HepG2 (cell line): Measurements from ENCODE around the gene ZNF345. TPM values are rescaled to one million over a fixed set of nuclear protein-coding genes. Genes with fewer than 3 reads are reported as not detected.

ENCODE experiments used
- ATAC-seq: fragments of 200-7000 bp; cut with Tn5 transposase; 3 replicates; pipeline ENCODE4 v1.9.1; 2020; ENCODE audit warnings: mild to moderate bottlenecking, moderate library complexity
- BruUV-seq: library from RNA; stranded (reverse); fragments of 400-500 nt; replicated peaks from 2 replicates; lab custom pipeline; 2021; lab: Mats Ljungman, UMichigan
- CTCF ChIA-PET: fragments of 300-600 bp; formaldehyde crosslinking; extraction: SDS; loops from one replicate; lab custom pipeline; 2021; ENCODE audit warnings: low total read pairs, inconsistent platforms, low intra/inter-chr PET ratio; lab: Yijun Ruan, JAX
- POLR2A ChIA-PET: fragments of 350-600 bp; sonication (Branson Sonifier 250); formaldehyde crosslinking; loops from one replicate; lab custom pipeline; 2020; ENCODE audit warnings: antibody characterized with exemption, inconsistent platforms; lab: Yijun Ruan, JAX
- DNase-seq: peaks from one replicate; pipeline ENCODE4 v3.0.0-alpha.2; 2015; ENCODE audit warnings: low spot score
- FAIRE-seq: peaks from 3 replicates; lab custom pipeline; 2011; peaks lifted over from hg19 to GRCh38; lab: Jason Lieb, UNC
- H2AFZ ChIP-seq: one replicate; pipeline ENCODE4 v1.6.1; 2011; ENCODE audit warnings: low read length, inconsistent platforms
- H3K27ac ChIP-seq: fragments of 300-600 bp; 3 replicates; pipeline ENCODE4 v1.8.0; 2011; ENCODE audit warnings: mixed run types, mild to moderate bottlenecking, mixed read lengths, low read length, inconsistent platforms; ENCODE audit not compliant: insufficient read depth; ENCODE audit errors: extremely low read length
- H3K27me3 ChIP-seq, 2 experiments: fragments of 200-600 bp in 1 of 2; 2 replicates in 1 of 2; 3 replicates in 1 of 2; pipeline versions ENCODE4 v1.6.0 to v1.8.0; 2011; ENCODE audit warnings: low read length in 2 of 2, mild to moderate bottlenecking in 2 of 2, moderate library complexity in 2 of 2, inconsistent platforms in 1 of 2; ENCODE audit not compliant: insufficient read depth in 2 of 2, control insufficient read depth in 1 of 2
- H3K36me3 ChIP-seq, 2 experiments: fragments of 200-600 bp in 1 of 2; replicated peaks in 1 of 2; 2 replicates in 1 of 2; 3 replicates in 1 of 2; pipeline versions ENCODE4 v1.5.1 to v1.8.0; 2011; ENCODE audit warnings: low read length in 2 of 2, inconsistent platforms in 1 of 2; ENCODE audit not compliant: insufficient read depth in 2 of 2, control insufficient read depth in 1 of 2
- H3K4me1 ChIP-seq: 2 replicates; pipeline ENCODE4 v1.5.1; 2012; ENCODE audit warnings: low read length, inconsistent platforms; ENCODE audit not compliant: insufficient read depth
- H3K4me2 ChIP-seq: 2 replicates; pipeline ENCODE4 v1.6.0; 2011; ENCODE audit warnings: low read depth, low read length, inconsistent platforms
- H3K4me3 ChIP-seq, 3 experiments: fragments of 200-600 bp in 1 of 3; sonication (generic), shearing (Covaris generic) in 1 of 3; replicated peaks in 1 of 3; 2 replicates each; pipeline ENCODE4 v1.5.1; 2011 to 2016; ENCODE audit warnings: low read length in 3 of 3, inconsistent platforms in 2 of 3, low read depth in 2 of 3, mild to moderate bottlenecking in 2 of 3, control low read depth in 1 of 3, mixed read lengths in 1 of 3; ENCODE audit not compliant: insufficient read depth in 1 of 3
- H3K79me2 ChIP-seq: one replicate; pipeline ENCODE4 v1.6.1; 2011; ENCODE audit warnings: low read length, inconsistent platforms; ENCODE audit not compliant: insufficient read depth
- H3K9ac ChIP-seq: 2 replicates; pipeline ENCODE4 v1.6.0; 2011; ENCODE audit warnings: mild to moderate bottlenecking, low read depth, low read length, inconsistent platforms; ENCODE audit not compliant: insufficient read depth
- H3K9me3 ChIP-seq: 2 replicates; pipeline ENCODE4 v1.5.1; 2012; ENCODE audit warnings: mild to moderate bottlenecking, low read length
- H4K20me1 ChIP-seq: 2 replicates; pipeline ENCODE4 v1.6.0; 2011; ENCODE audit warnings: inconsistent platforms, mild to moderate bottlenecking, low read length, moderate library complexity; ENCODE audit not compliant: insufficient read depth
- ATM ChIP-seq: fragments of 450-650 bp; IDR thresholded peaks from 2 replicates; pipeline ENCODE4 v1.7.1; 2017; ENCODE audit warnings: mild to moderate bottlenecking, borderline replicate concordance
- BCL6 ChIP-seq: IDR thresholded peaks from 2 replicates; pipeline ENCODE4 v1.6.1; 2016; ENCODE audit warnings: missing genetic modification reagents, missing compliant biosample characterization
- CTCF ChIP-seq: sonication (generic); formaldehyde crosslinking; IDR thresholded peaks from 2 replicates; pipeline ENCODE4 v1.5.0; 2020; ENCODE audit warnings: mild to moderate bottlenecking, missing genetic modification reagents, moderate library complexity
- FOSL1 ChIP-seq: sonication (generic); formaldehyde crosslinking; IDR thresholded peaks from 2 replicates; pipeline ENCODE4 v1.9.0; 2021; ENCODE audit warnings: missing genetic modification reagents, borderline replicate concordance
- JARID2 ChIP-seq: sonication (generic); formaldehyde crosslinking; IDR thresholded peaks from 2 replicates; pipeline ENCODE4 v1.8.1; 2023; ENCODE audit warnings: missing genetic modification reagents, inconsistent platforms; ENCODE audit not compliant: insufficient replicate concordance
- KDM3A ChIP-seq: IDR thresholded peaks from 2 replicates; pipeline ENCODE4 v1.6.1; 2018; ENCODE audit warnings: low read depth, missing compliant biosample characterization
- MXD4 ChIP-seq: IDR thresholded peaks from 2 replicates; pipeline ENCODE4 v1.6.1; 2016; ENCODE audit warnings: mild to moderate bottlenecking, missing biosample characterization, missing genetic modification reagents
- RAD21 ChIP-seq: fragments of 450-650 bp; formaldehyde crosslinking; IDR thresholded peaks from 2 replicates; pipeline ENCODE4 v1.5.0; 2020; ENCODE audit warnings: mild to moderate bottlenecking
- SALL2 ChIP-seq: sonication (generic); formaldehyde crosslinking; IDR thresholded peaks from 2 replicates; pipeline ENCODE4 v1.8.1; 2023; ENCODE audit warnings: mild to moderate bottlenecking, missing genetic modification reagents, inconsistent platforms
- THYN1 ChIP-seq: sonication (generic); formaldehyde crosslinking; IDR thresholded peaks from 2 replicates; pipeline ENCODE4 v1.8.1; 2023; ENCODE audit warnings: low read depth, mild to moderate bottlenecking, moderate library complexity, missing genetic modification reagents, borderline replicate concordance
- TOE1 ChIP-seq: sonication (generic); formaldehyde crosslinking; IDR thresholded peaks from 2 replicates; pipeline ENCODE4 v1.4.0; 2020; ENCODE audit warnings: mild to moderate bottlenecking, missing genetic modification reagents
- ZBTB42 ChIP-seq: sonication (generic); formaldehyde crosslinking; IDR thresholded peaks from 2 replicates; pipeline ENCODE4 v1.5.0; 2020; ENCODE audit warnings: mild to moderate bottlenecking, missing genetic modification reagents
- ZNF274 ChIP-seq: sonication (generic); formaldehyde crosslinking; IDR thresholded peaks from 2 replicates; pipeline ENCODE4 v1.5.1; 2020; ENCODE audit warnings: mild to moderate bottlenecking, missing genetic modification reagents
- ZNF512 ChIP-seq: sonication (generic); formaldehyde crosslinking; IDR thresholded peaks from 2 replicates; pipeline ENCODE4 v1.4.0; 2020; ENCODE audit warnings: mild to moderate bottlenecking, missing genetic modification reagents
- ZSCAN31 ChIP-seq: sonication (generic); formaldehyde crosslinking; IDR thresholded peaks from 2 replicates; pipeline ENCODE4 v1.5.0; 2020; ENCODE audit warnings: low read depth, mild to moderate bottlenecking, missing genetic modification reagents
- WGBS: methylation state at CpG from one replicate; pipeline ENCODE4 v1.1.6; 2017; ENCODE audit warnings: low lambda C conversion rate; 5-methylcytosine and 5-hydroxymethylcytosine counted together
- in situ Hi-C: cut with HindIII; loops from 2 replicates; pipeline ENCODE4 v1.10.0; 2017; ENCODE audit warnings: low pct_unique_long_range_greater_than_20kb; ENCODE audit not compliant: extremely low pct_ligation_motif_present
- intact Hi-C: fragments of 100-400 bp; cut with micrococcal nuclease; formaldehyde crosslinking; loops from one replicate; pipeline ENCODE4 v1.10.0; 2022; ENCODE audit not compliant: unreplicated experiment
- polyA plus RNA-seq, 8 experiments: library from polyadenylated mRNA; depleted of rRNA in 3 of 8; stranded (reverse) in 7 of 8; unstranded in 1 of 8; fragments of >200 nt; fragmentation: Illumina TruSeq in 4 of 8; extraction: Trizol in 4 of 8; gene quantifications; 2 replicates each; pipeline versions ENCODE4 v1.2.1 to v1.2.3, GENCODE V29; 2011 to 2016; ENCODE audit warnings: low read depth in 4 of 8, missing spikeins in 1 of 8, mixed read lengths in 1 of 8; ENCODE audit not compliant: insufficient read depth in 1 of 8
- total RNA-seq, 5 experiments: library from RNA; depleted of rRNA; stranded (reverse); fragments of >200 nt; fragmentation: Illumina TruSeq; extraction: Trizol; gene quantifications; 2 replicates each; pipeline ENCODE4 v1.2.3, GENCODE V29; 2016; ENCODE audit warnings: low read depth in 1 of 5

ZNF345 gene
- total and polyA plus RNA-seq, 2 of the 13 experiments (the other 11 are each of a cell fraction or from before 2014, with no cell fraction given): 2.6 to 2.9 TPM

GRCh38 chr19:36891768-36892357 lies 41.2 kb downstream of the ZNF345 start:
- ChIA-PET POLR2A (no interaction called here), CTCF (no interaction called here)
- Histone ChIP-seq H2AFZ (no peak overlapping the region), H3K27ac (no peak overlapping the region), H3K9ac (no peak overlapping the region), H3K27me3 (no peaks in the 10 kb centered on the region), H3K79me2 (no peaks in the 10 kb centered on the region), H3K4me3 (no peak overlapping the region), H3K4me2 (no peak overlapping the region), H4K20me1 (no peaks in the 10 kb centered on the region), H3K9me3 (peaks cover 95% of the 10 kb centered on the region), H3K36me3 (no peaks in the 10 kb centered on the region), H3K4me1 (no peaks in the 10 kb centered on the region)
- FAIRE-seq (no peak), ATAC-seq (no peak), DNase-seq (no peak)
- WGBS: 69% methylated on average over 3 of the region's 3 CpGs
- no peak for TF ChIP-seq JARID2 (CRISPR knock-in tag)
- peak; percentile 48; the same call in 1 of the 2 replicates for TF ChIP-seq ZNF274 (CRISPR knock-in tag)
- TF ChIP-seq RAD21: no peak
- intact Hi-C loops: no loop called here
- no TSS peak for BruUV-seq
- in situ Hi-C loops: no loop called here

GRCh38 chr19:36894849-36895383 lies 44.2 kb downstream of the ZNF345 start:
- intact Hi-C loops (no loop called here), in situ Hi-C loops (no loop called here)
- POLR2A ChIA-PET: no interaction called here
- ATAC-seq: no peak
- Histone ChIP-seq H4K20me1 (no peaks in the 10 kb centered on the region), H3K79me2 (no peaks in the 10 kb centered on the region), H3K36me3 (no peaks in the 10 kb centered on the region), H3K9ac (no peak overlapping the region), H3K4me2 (no peak overlapping the region), H2AFZ (no peak overlapping the region), H3K27me3 (no peaks in the 10 kb centered on the region), H3K27ac (no peak overlapping the region), H3K4me3 (no peak overlapping the region), H3K9me3 (peaks cover 96% of the 10 kb centered on the region), H3K4me1 (no peaks in the 10 kb centered on the region)
- no peak for DNase-seq
- TF ChIP-seq CTCF (CRISPR knock-in tag): no peak
- TF ChIP-seq ATM: no peak
- TF ChIP-seq TOE1 (CRISPR knock-in tag): no peak
- no peak for TF ChIP-seq ZSCAN31 (CRISPR knock-in tag)
- TF ChIP-seq MXD4 (CRISPR knock-in tag): no peak
- TF ChIP-seq KDM3A (CRISPR knock-in tag): no peak
- TF ChIP-seq SALL2 (CRISPR knock-in tag): no peak
- TF ChIP-seq FOSL1 (CRISPR knock-in tag): no peak
- TF ChIP-seq ZNF512 (CRISPR knock-in tag): no peak
- no peak for TF ChIP-seq ZBTB42 (CRISPR knock-in tag)
- TF ChIP-seq THYN1 (CRISPR knock-in tag): no peak
- no peak for TF ChIP-seq BCL6 (CRISPR knock-in tag)
- WGBS: 63% methylated on average over 2 of the region's 2 CpGs
- CTCF ChIA-PET: no interaction called here
- BruUV-seq: no TSS peak
- no peak for FAIRE-seq
